ENCODE measurements around the gene FIGNL2. TPM values are rescaled to one million over a fixed set of nuclear protein-coding genes. Genes with fewer than 3 reads are reported as not detected.

The FIGNL2 gene
- total RNA-seq, 1 donor from 2014 or later = not detected

DNA sequence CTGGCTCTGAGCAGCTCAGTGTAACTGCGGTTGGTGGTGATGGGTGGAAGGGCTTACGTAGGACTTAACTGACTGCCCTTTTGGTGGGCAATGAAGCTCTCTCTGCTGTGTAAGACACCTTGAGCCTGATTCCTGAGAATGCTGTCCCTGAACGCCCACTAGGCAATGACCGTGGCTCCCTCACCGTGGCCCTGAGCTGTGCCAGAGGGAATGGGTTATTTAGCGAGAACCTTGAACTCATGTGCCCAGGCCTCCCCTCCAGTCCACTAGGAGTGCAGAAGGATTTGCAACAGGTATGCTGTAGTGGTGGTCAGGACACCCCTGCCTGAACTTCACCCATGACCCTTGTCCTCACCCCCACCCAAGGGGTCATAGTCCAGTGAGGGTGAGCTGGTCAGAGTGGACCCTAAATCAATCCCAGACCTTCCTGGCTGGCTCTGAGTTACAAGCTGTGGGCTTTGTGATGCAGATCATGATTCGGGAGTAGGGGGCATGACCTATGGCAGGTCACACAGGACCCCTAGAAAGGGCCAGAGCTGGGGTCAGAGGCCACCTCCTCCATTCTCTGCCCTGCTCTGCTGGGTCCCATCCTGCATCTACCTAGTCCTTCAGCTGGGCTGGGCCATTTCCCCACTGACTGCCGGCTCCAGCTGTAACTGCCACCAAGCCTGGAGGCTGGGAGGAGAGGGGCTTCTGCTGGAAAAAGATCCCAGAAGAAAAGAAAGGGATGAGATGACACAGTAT, 24.9 kb upstream of the FIGNL2 start:
- H3K9me3 ChIP-seq = no peaks in the 10 kb centered on the region
- peaks cover 19% of the 10 kb centered on the region for H3K4me1 ChIP-seq
- DNase-seq (ENCODE audit: extremely low spot score in 2 of 2) = no peak
- H3K27ac ChIP-seq = no peak overlapping the region
- H3K4me3 ChIP-seq = no peak overlapping the region
- TF ChIP-seq CTCF (IDR thresholded peaks at IDR 0.05) (no peak), POLR2A (IDR thresholded peaks at IDR 0.05) (no peak), POLR2AphosphoS5 (IDR thresholded peaks at IDR 0.05; ENCODE audit: insufficient read depth in 1 of 2, low read depth in 1 of 2) (no peak)
- H3K27me3 ChIP-seq = no peaks in the 10 kb centered on the region
- H3K36me3 ChIP-seq = no peaks in the 10 kb centered on the region
- intact Hi-C loops (cut with DNase I) = no loop called here

GRCh38 chr12:51872689-51872981, 24.1 kb upstream of the FIGNL2 start:
- Histone ChIP-seq H3K9me3 (no peaks in the 10 kb centered on the region), H3K27ac (no peak overlapping the region), H3K4me3 (no peak overlapping the region), H3K36me3 (no peaks in the 10 kb centered on the region), H3K4me1 (peaks cover 19% of the 10 kb centered on the region), H3K27me3 (no peaks in the 10 kb centered on the region)
- TF ChIP-seq POLR2AphosphoS5 (IDR thresholded peaks at IDR 0.05; ENCODE audit: insufficient read depth in 1 of 2, low read depth in 1 of 2) = no peak
- no peak for TF ChIP-seq CTCF (IDR thresholded peaks at IDR 0.05)
- no peak for TF ChIP-seq POLR2A (IDR thresholded peaks at IDR 0.05)
- intact Hi-C loops (cut with DNase I) = no loop called here
- DNase-seq (ENCODE audit: extremely low spot score in 2 of 2) = no peak

GRCh38 chr12:51871918-51872688, 23.6 kb upstream of the FIGNL2 start:
- TF ChIP-seq POLR2A (IDR thresholded peaks at IDR 0.05) (no peak), CTCF (IDR thresholded peaks at IDR 0.05) (no peak), POLR2AphosphoS5 (IDR thresholded peaks at IDR 0.05; ENCODE audit: insufficient read depth in 1 of 2, low read depth in 1 of 2) (no peak)

GRCh38 chr12:51871126-51871525, 22.6 kb upstream of the FIGNL2 start:
- H3K4me1 ChIP-seq = peaks cover 19% of the 10 kb centered on the region
- H3K27ac ChIP-seq = no peak overlapping the region
- no peaks in the 10 kb centered on the region for H3K27me3 ChIP-seq
- intact Hi-C loops (cut with DNase I) = no loop called here
- TF ChIP-seq POLR2A (IDR thresholded peaks at IDR 0.05) (no peak), POLR2AphosphoS5 (IDR thresholded peaks at IDR 0.05; ENCODE audit: insufficient read depth in 1 of 2, low read depth in 1 of 2) (no peak), CTCF (IDR thresholded peaks at IDR 0.05) (no peak)
- no peaks in the 10 kb centered on the region for H3K36me3 ChIP-seq
- no peaks in the 10 kb centered on the region for H3K9me3 ChIP-seq
- no peak overlapping the region for H3K4me3 ChIP-seq
- DNase-seq (ENCODE audit: extremely low spot score in 2 of 2) = no peak

More at GRCh38 chr12:51871918-51872688, 23.6 kb upstream of the FIGNL2 start:
- intact Hi-C loops (cut with DNase I) = no loop called here
- Histone ChIP-seq H3K4me1 (peaks cover 19% of the 10 kb centered on the region), H3K27ac (no peak overlapping the region), H3K36me3 (no peaks in the 10 kb centered on the region), H3K9me3 (no peaks in the 10 kb centered on the region), H3K27me3 (no peaks in the 10 kb centered on the region), H3K4me3 (no peak overlapping the region)
- no peak for DNase-seq (ENCODE audit: extremely low spot score in 2 of 2)

- H3K9me3 ChIP-seq = no peaks in the 10 kb centered on the region
- H3K36me3 ChIP-seq = no peaks in the 10 kb centered on the region
- TF ChIP-seq CTCF (IDR thresholded peaks at IDR 0.05) (no peak), POLR2AphosphoS5 (IDR thresholded peaks at IDR 0.05; ENCODE audit: insufficient read depth in 1 of 2, low read depth in 1 of 2) (no peak), POLR2A (IDR thresholded peaks at IDR 0.05) (no peak)
- H3K4me1 ChIP-seq = peaks cover 21% of the 10 kb centered on the region
- H3K4me3 ChIP-seq = no peak overlapping the region
- no peak overlapping the region for H3K27ac ChIP-seq
- intact Hi-C loops (cut with DNase I) = no loop called here
- H3K27me3 ChIP-seq = no peaks in the 10 kb centered on the region
- DNase-seq (ENCODE audit: extremely low spot score in 2 of 2) = no peak
Measured at GRCh38 chr12:51870504-51870903, 22.0 kb upstream of the FIGNL2 start.

Measured in vagina (tissue), 2 donors.